OCI-M2 (cell line): Measurements from ENCODE around the gene MAP1LC3B2.

Experiments
- DNase-seq: peaks from one replicate; lab custom pipeline; 2025; ENCODE audit not compliant: unreplicated experiment; lab: John Stamatoyannopoulos, UW

Gene MAP1LC3B2

GRCh38 chr12:116591855-116592637 lies 32.9 kb downstream of the MAP1LC3B2 start:
- DNase-seq: no peak

- no peak for DNase-seq
Measured at GRCh38 chr12:116592731-116593130, 33.5 kb downstream of the MAP1LC3B2 start.

GRCh38 chr12:116594325-116595038 lies 35.3 kb downstream of the MAP1LC3B2 start:
- DNase-seq: no peak

- no peak for DNase-seq
Measured at GRCh38 chr12:116595186-116595585, 36.0 kb downstream of the MAP1LC3B2 start.

GRCh38 chr12:116595672-116596071 lies 36.5 kb downstream of the MAP1LC3B2 start:
- no peak for DNase-seq

- no peak for DNase-seq
Measured at GRCh38 chr12:116597886-116598285, 38.7 kb downstream of the MAP1LC3B2 start.

GRCh38 chr12:116598311-116599284 lies 39.4 kb downstream of the MAP1LC3B2 start:
- no peak for DNase-seq

GRCh38 chr12:116599285-116600136 lies 40.3 kb downstream of the MAP1LC3B2 start:
- DNase-seq: no peak

- no peak for DNase-seq
Measured at GRCh38 chr12:116600959-116601918, 42.1 kb downstream of the MAP1LC3B2 start.

- DNase-seq: no peak
Measured at GRCh38 chr12:116601933-116602810, 43.0 kb downstream of the MAP1LC3B2 start.

- DNase-seq: no peak
Measured at GRCh38 chr12:116603546-116604177, 44.5 kb downstream of the MAP1LC3B2 start.

- DNase-seq: no peak
Measured at GRCh38 chr12:116604178-116604895, 45.2 kb downstream of the MAP1LC3B2 start.

GRCh38 chr12:116604951-116605641 lies 45.9 kb downstream of the MAP1LC3B2 start:
- no peak for DNase-seq

- no peak for DNase-seq
Measured at GRCh38 chr12:116606397-116606796, 47.2 kb downstream of the MAP1LC3B2 start.

- no peak for DNase-seq
Measured at GRCh38 chr12:116607039-116607438, 47.9 kb downstream of the MAP1LC3B2 start.

- DNase-seq: no peak
Measured at GRCh38 chr12:116609319-116610114, 50.3 kb downstream of the MAP1LC3B2 start.
